SK-MEL-5 (cell line): Measurements from ENCODE around the gene VPS26A. TPM values are rescaled to one million over a fixed set of nuclear protein-coding genes. Genes with fewer than 3 reads are reported as not detected.

ENCODE experiments used
- DNase-seq: peaks from one replicate; pipeline ENCODE4 v3.0.0-alpha.2; 2016; ENCODE audit warnings: low read depth, low spot score
- in situ Hi-C: cut with HindIII; loops from 2 replicates; pipeline ENCODE4 v1.10.0; 2016; ENCODE audit warnings: low sequenced_read_pairs, high pct_unique_total_duplicates, low pct_unique_long_range_greater_than_20kb
- polyA plus RNA-seq, 2 experiments: library from polyadenylated mRNA; depleted of rRNA; stranded (reverse); fragments of >200 nt; gene quantifications; 2 replicates each; pipeline ENCODE4 v1.2.3, GENCODE V29; 2015
- total RNA-seq: library from RNA; depleted of rRNA; stranded (reverse); fragments of >200 nt; shearing (Covaris generic); gene quantifications from 2 replicates; pipeline ENCODE4 v1.2.3, GENCODE V29; 2014; rRNA removed

The VPS26A gene
- 38.7 and 39.7 TPM in 2 replicates for total RNA-seq
- polyA plus RNA-seq (2015; cell fraction: cytosol; rRNA removed): 35.5 and 44.7 TPM in 2 replicates
- polyA plus RNA-seq (2015; cell fraction: nucleus; rRNA removed): 13.6 and 22.6 TPM in 2 replicates

DNA sequence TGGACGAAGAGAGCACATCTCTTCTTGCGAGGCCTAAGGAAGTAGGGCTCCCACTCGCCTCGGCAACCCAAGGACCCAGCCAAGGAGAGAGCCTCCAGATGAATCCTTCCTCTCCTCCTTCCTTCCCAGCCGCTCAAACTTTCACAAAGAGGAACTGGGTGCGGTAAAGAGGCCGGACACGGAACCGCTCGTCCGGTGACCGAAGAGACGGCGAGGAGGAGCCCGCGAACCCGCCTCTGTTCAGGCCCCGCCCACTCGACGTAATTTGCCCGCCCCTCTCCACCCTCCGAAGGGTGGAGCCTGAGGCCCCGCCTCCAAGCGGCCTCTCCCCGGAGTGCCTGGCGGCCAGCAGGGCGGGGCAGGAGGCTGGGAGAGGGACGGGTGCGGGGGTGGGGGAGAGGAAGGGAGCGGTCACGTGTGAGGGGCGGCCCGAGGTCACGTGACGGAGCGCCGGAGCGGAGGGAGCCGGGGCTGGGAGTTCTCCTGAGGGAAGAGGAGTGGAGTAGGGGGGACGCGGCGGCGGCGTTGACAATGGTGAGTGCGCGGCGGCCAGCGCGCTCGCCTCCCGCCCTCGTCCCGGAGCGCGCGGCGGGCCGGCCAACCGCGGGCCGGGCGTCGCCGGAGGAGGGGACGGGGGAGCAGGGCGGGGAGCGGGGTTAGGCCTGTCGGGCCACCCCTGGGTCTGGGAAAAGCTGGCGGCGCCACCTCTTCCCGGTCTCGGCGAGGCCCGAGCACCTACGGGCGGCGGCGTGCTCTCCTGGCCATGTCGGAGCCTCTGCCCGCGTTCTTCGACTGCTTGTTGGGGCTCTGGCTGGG lies at the start of gene VPS26A:
Gene VPS26A (plus strand): TSS at position 432 of the 816 bp plus-strand sequence. CDS start 100 bp downstream, at position 532.
- in situ Hi-C loops: no loop called here
- DNase-seq: peak; percentile 95

- no peak for DNase-seq
- in situ Hi-C loops: no loop called here
These were observed 49.4 kb upstream of the VPS26A start for GRCh38 chr10:69074532-69074931.

DNA sequence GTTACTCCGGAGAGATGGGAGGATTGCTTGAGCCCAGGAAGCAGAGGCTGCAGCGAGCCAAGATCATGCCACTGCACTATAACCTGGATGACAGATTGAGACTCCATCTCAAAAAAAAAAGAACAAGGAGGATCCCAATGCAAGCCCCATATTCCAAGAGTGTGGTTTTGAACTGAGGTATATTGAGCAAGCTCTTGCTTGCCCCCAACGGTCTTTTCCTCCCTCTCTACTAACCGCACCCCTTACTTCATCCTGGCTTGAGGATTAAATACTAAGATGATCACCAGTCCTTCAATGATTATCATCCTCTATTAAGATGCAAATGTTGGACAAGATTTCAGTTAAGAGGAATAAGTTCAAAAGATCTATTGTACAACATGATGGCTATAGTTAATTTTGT lies 48.5 kb upstream of the VPS26A start:
- in situ Hi-C loops: no loop called here
- no peak for DNase-seq

DNA sequence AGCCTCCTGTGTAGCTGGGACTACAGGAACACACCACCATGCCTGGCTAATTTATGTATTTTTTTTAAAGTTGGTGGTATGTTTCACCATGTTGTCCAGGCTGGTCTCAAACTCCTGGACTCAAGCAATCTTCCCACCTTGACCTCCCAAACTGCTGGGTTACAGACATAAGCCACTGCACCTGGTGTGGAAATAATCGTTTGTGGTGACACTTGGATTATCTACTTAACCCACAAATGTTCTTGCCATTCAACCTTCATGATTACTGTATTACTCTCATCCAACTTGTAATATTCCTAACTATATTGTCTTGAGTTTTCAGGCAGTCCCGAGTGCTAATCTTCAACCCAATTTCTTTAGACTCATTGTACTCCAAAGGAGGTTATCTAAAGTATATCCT lies 45.7 kb upstream of the VPS26A start:
- no peak for DNase-seq
- in situ Hi-C loops: no loop called here

DNA sequence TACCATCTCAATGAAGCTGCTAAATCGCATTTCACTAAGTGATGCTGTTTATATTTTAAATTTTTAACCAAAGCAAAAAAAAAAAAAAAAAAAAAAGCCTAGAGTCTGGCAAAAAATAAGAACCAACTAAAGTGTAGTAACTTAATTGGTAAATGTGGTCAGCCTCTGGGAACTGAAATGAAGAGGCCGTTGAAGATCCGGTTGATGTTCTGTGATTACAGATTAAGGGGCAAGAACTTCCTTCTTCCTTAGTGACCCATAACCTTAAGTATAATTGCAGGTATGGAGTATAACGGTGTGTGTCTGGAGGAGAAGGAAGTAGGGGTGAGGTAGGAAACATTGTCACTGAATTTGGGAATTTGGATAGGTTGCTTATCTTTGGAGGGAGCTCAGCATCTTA lies 43.8 kb upstream of the VPS26A start:
- in situ Hi-C loops: no loop called here
- DNase-seq: no peak

- no peak for DNase-seq
- in situ Hi-C loops: no loop called here
These were observed 37.9 kb upstream of the VPS26A start for GRCh38 chr10:69086001-69086509.

- DNase-seq: peak; percentile 58
- in situ Hi-C loops: no loop called here
These were observed 36.1 kb upstream of the VPS26A start, which contains the start of gene SRGN for GRCh38 chr10:69087590-69088470. SRGN (plus strand) TSS chr10:69088103; CDS start chr10:69088158, 55 bp downstream.

DNA sequence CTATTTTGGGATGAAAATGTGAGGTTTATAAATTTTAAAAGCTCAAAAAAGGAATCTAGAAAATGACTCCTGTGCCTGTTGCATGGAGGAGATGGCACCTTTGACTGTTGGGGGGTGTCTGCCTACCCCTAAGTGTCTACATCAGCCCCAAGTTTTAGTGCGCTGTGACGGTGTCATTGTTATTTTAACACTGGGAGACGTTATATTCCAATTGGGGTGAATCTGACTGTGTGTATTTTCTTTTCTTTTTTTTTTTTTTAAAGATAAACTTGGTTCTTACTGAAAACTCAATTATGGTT lies 35.6 kb upstream of the VPS26A start:
- DNase-seq: no peak
- in situ Hi-C loops: no loop called here

- in situ Hi-C loops: no loop called here
- no peak for DNase-seq
These were observed 35.0 kb upstream of the VPS26A start for GRCh38 chr10:69088801-69089501.

GRCh38 chr10:69089638-69090599 lies 34.1 kb upstream of the VPS26A start:
- no peak for DNase-seq
- in situ Hi-C loops: no loop called here

GRCh38 chr10:69090685-69091084 lies 33.3 kb upstream of the VPS26A start:
- DNase-seq: no peak

GRCh38 chr10:69091143-69091651 lies 32.8 kb upstream of the VPS26A start:
- in situ Hi-C loops: no loop called here
- no peak for DNase-seq

More at GRCh38 chr10:69090685-69091084, 33.3 kb upstream of the VPS26A start:
- in situ Hi-C loops: no loop called here

DNA sequence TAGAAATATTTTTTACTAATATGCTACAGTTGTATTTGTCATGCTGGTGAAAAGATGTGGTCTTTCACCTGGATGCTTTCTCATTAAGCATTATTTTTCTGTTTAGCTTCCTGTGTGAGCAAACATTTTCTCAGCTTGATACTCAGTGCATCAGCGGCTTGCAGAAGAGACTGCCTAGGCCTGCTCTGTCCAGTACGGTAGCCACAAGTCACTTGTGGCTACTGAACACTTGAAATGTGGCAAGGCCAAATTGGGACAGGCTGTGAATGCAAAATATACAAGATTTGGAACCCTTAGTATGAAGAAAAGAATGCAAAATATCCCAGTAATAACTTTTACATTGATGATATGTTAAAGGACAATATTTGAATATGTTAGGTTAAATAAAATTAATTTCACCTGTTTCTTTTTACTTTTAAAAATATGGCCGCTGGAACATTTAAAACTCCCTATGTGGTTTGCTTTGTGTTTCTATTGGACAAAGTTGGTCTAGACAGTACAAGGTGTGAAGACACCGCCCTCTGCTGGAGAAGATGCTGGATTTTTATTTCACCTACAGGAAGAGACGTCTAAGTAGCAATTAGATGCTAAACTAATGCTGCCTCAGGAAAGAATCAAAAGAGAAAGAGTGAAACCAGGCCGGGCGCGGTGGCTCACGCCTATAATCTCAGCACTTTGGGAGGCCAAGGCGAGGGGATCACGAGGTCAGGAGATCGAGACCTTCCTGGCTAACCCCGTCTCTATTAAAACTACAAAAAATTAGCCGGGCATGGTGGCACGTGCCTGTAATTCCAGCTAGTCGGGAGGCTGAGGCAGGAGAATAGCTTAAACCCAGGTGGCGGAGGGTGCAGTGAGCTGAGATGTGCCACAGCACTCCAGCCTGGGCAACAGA lies 30.8 kb upstream of the VPS26A start:
- DNase-seq: peak; percentile 87
- in situ Hi-C loops: no loop called here

DNA sequence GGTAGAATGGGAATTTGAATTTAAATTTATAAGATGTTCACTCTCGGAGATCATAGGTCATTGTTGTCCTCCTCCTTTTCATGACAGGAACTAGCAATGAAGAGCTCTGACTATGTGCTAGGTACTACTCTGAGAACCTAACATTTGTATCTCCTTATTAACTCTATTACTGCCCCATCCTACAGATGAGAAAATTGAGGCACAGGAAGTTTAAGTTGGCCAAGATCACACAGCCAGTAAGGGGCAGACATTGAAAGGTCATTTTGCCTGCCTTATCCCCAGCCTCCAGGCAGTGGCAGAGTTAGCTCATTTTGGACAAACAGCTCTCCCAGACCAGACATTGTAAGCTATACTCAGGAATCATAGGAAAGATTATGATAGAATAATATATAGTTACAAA lies 30.0 kb upstream of the VPS26A start:
- in situ Hi-C loops: no loop called here
- DNase-seq: peak; percentile 59

- DNase-seq: no peak
- in situ Hi-C loops: no loop called here
These were observed 27.9 kb upstream of the VPS26A start for GRCh38 chr10:69096045-69096444.

DNA sequence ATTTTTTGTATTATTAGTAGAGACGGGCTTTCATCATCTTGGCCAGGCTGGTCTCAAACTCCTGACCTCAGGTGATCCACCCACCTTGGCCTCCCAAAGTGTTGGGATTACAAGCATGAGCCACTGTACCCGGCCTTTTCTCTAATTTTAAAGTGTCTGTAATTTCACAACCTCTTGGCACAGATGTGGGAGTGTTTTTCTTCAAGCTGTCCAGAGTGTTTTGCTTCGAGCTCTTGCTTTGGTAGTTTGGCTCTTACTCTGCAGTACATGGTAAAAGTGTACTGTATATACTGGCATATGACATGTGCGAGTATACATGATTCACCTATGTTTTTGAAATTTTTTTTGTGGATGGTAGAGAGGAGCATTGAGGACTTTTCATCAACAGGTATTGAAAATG lies 26.2 kb upstream of the VPS26A start:
- in situ Hi-C loops: no loop called here
- DNase-seq: no peak
